EH (cell line): Measurements from ENCODE around the gene MPPED2.

ENCODE experiments used
- DNase-seq: peaks from one replicate; pipeline ENCODE4 v3.0.0-alpha.2; 2015; ENCODE audit warnings: low read depth

The MPPED2 gene

DNA sequence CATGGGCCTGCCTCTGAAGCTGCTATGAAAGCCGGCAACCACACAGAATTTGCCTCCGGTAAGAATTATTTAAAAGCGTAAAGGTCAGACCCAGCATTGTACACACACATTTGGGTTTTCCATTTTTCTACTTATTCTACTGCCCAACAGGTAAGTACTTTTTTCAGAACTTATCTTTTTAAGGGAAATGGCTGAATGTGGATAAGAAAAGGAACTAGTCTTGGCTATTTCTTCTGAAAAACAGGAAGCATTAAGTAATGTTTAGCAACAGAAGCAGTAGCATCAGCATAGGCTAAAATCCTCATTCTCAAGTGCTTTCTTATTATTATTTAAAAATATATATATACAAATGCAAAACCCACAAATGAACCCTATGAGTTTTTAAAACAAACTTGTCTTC lies 103.1 kb downstream of the MPPED2 start:
- no peak for DNase-seq

DNA sequence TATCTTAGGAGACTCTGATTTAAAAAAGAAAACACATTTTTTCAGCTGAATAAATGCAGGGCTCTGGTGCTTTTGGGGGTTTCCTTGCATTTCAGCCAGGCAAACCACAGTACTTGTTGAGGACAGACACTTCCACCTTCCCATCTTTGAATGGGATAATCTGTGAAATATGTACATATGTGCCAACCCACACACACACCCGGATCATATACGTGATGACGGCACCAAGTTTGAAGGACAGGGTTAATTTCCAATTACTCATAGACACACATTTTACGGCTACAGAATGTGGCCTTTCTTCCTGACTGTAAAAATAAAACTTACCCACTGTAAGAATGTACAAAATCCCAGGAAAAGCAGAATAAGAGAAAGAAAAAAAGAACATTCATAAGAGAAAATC lies 104.4 kb downstream of the MPPED2 start:
- no peak for DNase-seq

GRCh38 chr11:30481330-30481729 lies 104.8 kb downstream of the MPPED2 start:
- DNase-seq = no peak

DNA sequence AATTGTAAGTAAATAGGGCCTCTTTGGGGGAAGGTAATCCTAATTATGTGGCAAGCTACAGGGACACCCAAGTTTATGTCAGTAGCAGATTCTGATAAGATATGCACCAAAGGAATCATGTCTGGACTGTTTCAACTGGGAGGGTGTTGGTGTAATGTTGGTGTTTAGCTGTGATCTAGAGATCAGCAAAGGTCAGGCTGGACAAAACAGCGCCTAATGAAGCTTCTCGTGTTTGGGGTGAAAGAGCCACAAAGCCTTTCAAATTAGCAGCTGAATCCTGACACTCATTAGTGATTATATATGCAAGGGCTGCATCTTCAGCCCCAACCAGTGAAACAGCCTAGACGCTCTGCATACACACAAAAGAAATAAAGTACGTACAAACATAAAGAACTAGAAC lies 106.3 kb downstream of the MPPED2 start:
- DNase-seq = no peak

- no peak for DNase-seq
Observed at GRCh38 chr11:30478923-30479322, 107.2 kb downstream of the MPPED2 start.

- DNase-seq = no peak
Observed at GRCh38 chr11:30477061-30477460, 109.1 kb downstream of the MPPED2 start.

DNA sequence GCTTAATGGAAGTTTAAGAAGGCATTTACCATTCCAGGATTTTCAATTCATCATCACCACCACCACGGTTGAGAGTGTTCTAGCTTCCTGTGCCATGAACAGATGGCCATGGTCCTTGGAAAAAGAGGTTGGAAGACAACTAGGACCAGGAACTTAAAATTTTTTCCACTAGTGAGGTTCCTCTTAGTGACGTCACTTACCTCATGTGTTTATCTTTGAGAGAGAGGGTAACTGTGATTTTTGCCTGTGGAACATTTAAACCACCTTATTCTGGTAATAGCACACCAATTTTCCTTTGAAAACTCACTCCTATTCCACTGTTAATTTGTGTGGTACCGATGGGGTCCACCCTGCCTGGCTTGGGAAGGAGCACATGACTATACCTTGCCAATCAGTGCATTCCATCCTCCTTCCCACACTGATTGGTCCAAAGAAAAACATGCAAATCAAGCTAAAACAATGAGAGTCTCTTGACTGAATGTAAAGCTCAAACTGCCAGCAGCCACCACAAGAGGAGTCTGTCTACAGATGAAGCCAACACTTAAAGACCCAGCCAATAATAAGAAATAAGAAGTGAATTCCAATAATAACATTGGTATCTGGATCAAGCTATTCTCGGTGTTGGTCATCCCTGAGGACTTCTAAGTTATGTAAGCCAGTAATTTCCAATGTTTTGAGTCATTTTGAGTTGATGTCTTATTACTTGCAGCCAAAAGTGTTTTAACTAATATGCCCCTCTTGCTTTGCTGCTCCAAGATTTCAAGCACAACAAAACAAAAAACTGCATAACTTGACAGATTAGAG lies 111.8 kb downstream of the MPPED2 start:
- no peak for DNase-seq

DNA sequence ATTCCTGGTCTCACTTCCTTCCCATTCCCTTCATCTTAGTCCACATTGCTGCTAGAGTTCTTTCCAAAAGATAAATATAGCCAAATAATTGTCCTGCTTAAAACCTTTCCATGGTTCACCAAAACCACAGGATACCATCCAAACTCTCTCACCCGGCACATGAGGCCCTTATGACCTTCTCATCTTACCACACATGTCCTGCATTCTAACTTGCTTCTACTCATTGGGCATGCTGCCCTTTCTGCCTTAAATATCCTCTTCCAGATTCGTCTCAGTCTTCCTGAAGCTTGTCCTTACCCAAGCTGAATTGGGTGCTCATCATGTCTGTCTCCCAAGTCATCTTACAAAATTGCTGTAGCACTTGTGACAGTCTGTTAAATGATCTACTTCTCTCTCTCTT lies 114.9 kb downstream of the MPPED2 start:
- no peak for DNase-seq

DNA sequence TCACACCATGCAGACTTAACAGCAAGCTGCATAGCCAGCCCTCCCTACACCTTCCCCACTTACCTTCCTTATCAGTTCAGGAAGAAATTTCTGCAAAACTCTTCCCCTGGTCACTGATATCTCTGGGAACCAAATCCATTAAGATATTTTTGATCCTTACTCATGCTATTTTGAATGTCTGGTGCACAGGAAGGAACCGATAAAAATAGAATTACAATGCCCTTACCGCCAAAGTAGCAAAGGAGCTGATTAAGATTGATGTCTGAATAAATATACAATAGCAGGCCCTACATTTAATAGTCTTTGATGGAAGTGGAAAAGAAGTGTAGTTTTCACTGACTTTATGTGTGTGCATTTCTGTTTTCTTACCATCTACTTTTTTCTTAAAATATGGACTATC lies 117.3 kb downstream of the MPPED2 start:
- DNase-seq = no peak

GRCh38 chr11:30467176-30467575 lies 119.0 kb downstream of the MPPED2 start:
- no peak for DNase-seq

DNA sequence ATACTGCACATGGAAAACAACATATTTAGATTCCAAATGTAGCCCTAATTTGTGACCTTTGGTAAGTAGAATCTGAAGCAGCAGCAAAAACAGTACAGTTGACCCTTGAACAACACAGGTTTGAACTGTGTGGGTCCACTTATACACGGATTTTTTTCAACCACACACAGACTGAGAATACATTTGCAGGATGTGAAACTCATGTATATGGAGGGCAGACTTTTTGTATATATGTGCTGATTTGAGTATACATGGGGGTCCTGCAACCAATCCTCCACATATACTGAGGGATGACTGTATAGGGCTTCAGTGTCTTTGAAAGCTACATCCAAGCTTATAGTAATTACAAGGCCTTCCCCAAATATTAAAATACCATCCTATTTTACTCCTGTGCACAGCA lies 120.5 kb downstream of the MPPED2 start:
- no peak for DNase-seq

DNA sequence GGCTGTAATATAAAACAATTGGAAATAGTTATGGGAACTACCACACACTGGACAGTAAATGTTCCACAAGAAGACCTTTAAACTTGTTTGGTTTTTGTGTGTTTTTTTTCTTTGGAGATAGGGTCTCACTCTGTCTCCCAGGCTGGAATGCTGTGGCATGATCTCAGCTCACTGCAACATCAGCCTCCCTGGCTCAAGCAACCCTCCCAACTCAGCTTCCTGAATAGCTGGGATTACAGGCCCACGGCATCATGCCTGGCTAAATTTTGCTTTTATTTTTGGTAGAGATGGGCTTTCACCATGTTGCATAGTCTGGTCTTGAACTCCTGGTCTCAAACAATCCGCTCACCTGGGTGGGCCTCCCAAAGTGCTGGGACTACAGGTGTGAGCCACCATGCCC lies 121.0 kb downstream of the MPPED2 start:
- DNase-seq = no peak

GRCh38 chr11:30463266-30463665 lies 122.9 kb downstream of the MPPED2 start:
- no peak for DNase-seq

- no peak for DNase-seq
Observed at GRCh38 chr11:30462421-30462820, 123.7 kb downstream of the MPPED2 start.

DNA sequence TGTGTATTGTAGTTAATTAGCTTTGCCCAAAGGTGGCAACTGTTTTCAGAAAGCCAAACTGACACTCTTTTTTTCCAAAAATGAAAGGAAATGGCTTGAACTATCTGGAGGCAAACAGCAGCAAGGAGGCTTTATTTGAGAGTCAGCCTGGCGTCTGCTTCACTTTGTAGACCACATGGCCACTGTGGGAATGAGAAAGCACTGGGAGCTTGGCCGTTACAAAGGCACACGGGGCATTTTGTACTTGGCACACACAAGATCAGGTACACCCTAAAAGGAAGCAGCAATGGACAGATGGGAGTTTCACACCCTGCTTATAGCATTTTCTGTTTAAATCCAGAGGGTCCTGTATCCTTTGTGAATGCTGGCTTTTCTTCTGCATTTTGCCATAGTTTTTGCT lies 126.3 kb downstream of the MPPED2 start:
- DNase-seq = no peak

DNA sequence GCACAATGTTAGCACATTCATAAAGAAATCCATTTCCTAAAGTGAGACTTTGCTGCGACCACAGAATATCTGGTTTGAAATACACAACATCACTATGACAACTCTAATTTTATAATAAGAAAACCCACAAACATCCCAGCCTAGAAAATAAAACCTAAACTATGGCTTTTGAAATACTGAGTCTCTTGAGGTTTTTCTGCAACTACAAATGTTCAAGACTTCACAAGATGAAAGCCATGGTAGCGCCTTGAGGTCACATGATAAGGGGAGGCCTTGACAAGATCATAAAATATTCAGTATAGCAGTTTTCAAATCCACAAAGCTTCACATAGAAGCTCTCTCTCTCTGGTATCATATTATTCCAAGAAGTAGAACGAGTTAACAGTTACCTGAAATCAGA lies 126.8 kb downstream of the MPPED2 start:
- no peak for DNase-seq

- DNase-seq = no peak
Observed at GRCh38 chr11:30458541-30458940, 127.6 kb downstream of the MPPED2 start.

DNA sequence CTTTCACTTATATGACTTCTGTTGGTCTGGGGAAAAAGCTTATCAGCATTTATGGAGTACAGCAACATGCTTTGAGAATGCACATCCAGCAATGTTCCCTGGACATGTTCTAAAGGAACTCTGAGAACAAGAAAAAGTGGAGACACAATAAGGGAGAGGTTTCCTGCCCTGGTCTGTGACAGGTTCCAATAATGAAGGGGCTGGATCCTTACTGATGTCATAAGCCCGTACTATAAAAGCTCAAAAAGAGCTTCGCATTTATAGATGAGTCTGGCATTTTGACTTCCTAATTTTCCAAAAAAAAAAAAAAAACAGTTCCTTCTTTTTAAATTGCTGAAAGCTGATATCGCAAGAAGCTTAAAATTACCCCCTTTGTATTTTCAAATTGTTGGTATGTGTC lies 129.1 kb downstream of the MPPED2 start:
- no peak for DNase-seq

DNA sequence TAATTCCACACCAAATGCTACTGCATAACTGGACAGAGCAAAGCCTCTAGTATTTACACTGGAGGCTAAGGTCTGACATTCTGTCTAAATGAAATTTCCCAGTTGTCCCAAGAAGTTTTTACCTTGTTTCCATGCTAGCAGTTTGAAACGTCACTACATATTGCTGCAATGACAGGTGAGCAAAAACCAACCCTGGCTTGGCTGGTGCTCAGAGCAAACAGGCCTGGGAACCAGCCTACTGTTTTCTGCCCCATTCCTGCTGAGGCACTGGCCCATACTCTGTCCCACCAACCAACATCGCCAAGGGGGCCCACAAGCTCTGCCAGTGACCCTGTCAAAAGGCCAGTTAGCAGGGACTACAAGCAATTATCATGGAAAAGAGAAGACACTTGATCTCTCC lies 131.1 kb downstream of the MPPED2 start:
- DNase-seq = no peak

GRCh38 chr11:30454541-30454940 lies 131.6 kb downstream of the MPPED2 start:
- DNase-seq = no peak

DNA sequence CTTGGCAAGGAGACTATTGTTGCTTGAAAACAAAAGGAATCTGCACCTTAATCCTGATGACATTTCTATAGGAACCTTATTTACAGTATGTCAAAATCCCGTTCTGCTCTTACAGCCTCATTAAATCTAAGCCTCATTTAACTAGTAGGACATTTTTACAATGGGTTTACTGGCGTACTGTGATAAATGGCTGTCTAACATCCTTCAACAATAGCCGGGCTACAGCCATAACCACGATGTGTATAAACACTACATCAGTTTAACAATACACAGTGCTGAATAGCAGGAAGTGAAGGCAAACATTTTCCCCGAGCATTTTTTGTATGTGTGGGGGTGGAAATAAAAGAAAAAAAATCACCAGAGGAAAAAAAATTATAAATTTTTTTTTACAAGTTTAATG lies 132.0 kb downstream of the MPPED2 start:
- DNase-seq = no peak

- no peak for DNase-seq
Observed at GRCh38 chr11:30453705-30454104, 132.4 kb downstream of the MPPED2 start.

GRCh38 chr11:30452842-30453241 lies 133.3 kb downstream of the MPPED2 start:
- no peak for DNase-seq

DNA sequence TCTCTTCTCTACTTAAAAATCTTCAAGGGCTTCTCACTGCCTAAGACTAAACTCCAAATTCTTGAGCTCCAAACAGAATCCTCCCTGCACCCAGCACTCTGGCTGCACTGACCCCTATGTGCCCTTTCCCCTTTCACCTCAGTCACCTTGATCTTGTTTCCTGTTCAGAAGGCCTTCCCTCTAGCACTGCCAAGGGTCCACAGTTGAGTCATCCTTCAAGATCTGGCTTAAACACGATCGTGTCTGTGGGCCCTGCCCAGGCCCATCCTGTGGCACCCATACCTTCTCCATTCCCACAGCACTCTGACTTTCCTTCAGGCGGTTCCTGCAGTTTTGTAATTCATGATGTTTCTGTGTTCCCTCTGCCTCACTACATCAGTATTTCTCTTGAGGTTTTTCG lies 134.0 kb downstream of the MPPED2 start:
- no peak for DNase-seq
